ENCODE results near the gene EFNA3. TPM values are rescaled to one million over a fixed set of nuclear protein-coding genes. Genes with fewer than 3 reads are reported as not detected.
"Not testable (repeated sequence)": the region's sequence is repeated elsewhere in the genome, so short reads cannot be mapped to it uniquely, and the experiment has no call there.

EFNA3 gene
- total RNA-seq, 1 donor from 2014 or later: 1.0 TPM

DNA sequence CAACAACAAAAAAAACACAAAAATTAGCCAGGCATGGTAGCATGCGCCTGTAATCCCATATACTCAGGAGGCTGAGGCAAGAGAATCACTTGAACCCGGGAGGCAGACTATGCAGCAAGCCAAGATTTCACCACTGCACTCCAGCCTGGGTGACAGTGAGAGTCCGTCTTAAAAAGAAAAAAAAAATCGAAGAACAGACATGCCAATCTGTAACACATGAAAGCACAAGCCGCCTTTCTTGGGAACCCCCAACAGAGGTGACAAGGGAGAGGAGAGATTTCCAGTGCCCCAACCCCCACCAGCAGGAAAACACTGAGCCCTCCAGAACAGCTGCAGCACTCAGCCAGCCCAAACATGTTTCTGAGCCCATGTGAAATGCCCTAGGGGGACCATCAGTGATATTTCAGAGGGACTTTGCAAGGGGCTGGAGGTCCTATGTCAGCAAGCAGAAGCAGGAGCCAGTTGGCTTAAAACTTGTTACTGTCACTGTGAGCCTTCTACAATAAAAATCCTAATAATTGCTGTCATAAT, 34.9 kb downstream of the EFNA3 start:
- no peak overlapping the region for H3K27ac ChIP-seq
- ATAC-seq: no peak
- TF ChIP-seq, protein P1, sequence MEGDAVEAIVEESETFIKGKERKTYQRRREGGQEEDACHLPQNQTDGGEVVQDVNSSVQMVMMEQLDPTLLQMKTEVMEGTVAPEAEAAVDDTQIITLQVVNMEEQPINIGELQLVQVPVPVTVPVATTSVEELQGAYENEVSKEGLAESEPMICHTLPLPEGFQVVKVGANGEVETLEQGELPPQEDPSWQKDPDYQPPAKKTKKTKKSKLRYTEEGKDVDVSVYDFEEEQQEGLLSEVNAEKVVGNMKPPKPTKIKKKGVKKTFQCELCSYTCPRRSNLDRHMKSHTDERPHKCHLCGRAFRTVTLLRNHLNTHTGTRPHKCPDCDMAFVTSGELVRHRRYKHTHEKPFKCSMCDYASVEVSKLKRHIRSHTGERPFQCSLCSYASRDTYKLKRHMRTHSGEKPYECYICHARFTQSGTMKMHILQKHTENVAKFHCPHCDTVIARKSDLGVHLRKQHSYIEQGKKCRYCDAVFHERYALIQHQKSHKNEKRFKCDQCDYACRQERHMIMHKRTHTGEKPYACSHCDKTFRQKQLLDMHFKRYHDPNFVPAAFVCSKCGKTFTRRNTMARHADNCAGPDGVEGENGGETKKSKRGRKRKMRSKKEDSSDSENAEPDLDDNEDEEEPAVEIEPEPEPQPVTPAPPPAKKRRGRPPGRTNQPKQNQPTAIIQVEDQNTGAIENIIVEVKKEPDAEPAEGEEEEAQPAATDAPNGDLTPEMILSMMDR (IDR thresholded peaks at IDR 0.05): no peak
- H3K4me1 ChIP-seq: no peaks in the 10 kb centered on the region
- intact Hi-C loops (cut with DNase I): no loop called here
- H3K36me3 ChIP-seq: no peaks in the 10 kb centered on the region
- H3K27me3 ChIP-seq: no peaks in the 10 kb centered on the region
- H3K4me3 ChIP-seq: no peak overlapping the region
- no peaks in the 10 kb centered on the region for H3K9me3 ChIP-seq
- DNase-seq: no peak

DNA sequence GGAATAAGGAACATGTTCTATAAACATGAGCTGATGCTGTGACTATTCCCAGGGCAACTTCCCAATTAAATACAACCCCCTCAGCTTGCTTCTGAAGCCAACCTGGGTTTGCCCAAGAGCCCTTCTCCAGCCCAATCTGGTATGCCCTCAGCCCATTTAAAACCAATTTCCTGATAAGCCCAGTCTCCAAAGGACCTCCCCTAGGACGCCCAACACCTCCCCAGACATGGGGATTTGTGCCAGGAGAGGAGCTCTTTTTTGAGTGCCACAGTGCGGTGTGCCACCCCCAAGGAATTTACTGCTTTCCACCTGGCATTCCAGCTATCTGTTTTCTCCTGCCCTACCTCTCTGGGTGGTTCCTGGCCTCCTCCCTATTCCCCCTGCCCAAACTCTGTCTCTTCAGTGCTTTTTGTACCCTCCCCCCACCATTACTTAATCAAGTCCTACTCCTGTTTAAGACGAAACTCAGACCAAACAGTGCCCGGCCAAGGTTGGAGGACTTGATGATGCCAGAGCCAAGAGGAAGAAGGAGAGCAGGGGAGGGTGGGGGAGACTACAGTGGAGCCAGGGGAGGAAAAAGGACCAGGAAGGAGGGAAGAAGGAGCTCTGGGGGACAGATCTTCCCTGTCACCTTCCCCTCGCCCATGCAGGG, 37.6 kb downstream of the EFNA3 start:
- DNase-seq (peak; percentile 84), ATAC-seq (peak; percentile 85)
- Histone ChIP-seq H3K4me3 (no peak overlapping the region), H3K27ac (peak overlapping the region; percentile 47), H3K36me3 (no peaks in the 10 kb centered on the region), H3K9me3 (no peaks in the 10 kb centered on the region), H3K27me3 (no peaks in the 10 kb centered on the region), H3K4me1 (no peaks in the 10 kb centered on the region)
- TF ChIP-seq, protein P1 (IDR thresholded peaks at IDR 0.05): no peak
- intact Hi-C loops (cut with DNase I): no loop called here

DNA sequence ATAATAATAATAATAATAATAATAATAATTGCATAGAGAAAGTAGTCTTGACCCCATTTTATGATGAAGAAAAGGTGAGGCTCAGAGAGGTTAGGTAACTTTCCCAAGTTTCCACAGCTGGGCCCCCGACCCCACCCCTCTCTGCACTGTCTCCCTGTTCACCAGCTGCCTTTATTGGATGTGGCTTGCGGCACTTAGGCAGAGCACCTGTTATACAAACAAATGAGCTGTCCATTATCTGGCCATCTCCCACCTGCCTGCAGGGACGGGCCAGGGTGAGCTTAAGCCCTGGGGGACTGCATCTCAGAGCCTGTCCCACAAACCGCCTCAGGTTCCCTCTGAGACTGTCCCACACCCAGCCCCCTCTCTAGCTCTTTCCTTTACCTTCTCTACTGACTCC, 39.0 kb downstream of the EFNA3 start:
- H3K9me3 ChIP-seq: no peaks in the 10 kb centered on the region
- no peaks in the 10 kb centered on the region for H3K27me3 ChIP-seq
- TF ChIP-seq, protein P1 (IDR thresholded peaks at IDR 0.05): no peak
- H3K4me1 ChIP-seq: no peaks in the 10 kb centered on the region
- no peak for ATAC-seq
- no peaks in the 10 kb centered on the region for H3K36me3 ChIP-seq
- no peak overlapping the region for H3K4me3 ChIP-seq
- H3K27ac ChIP-seq: no peak overlapping the region
- intact Hi-C loops (cut with DNase I): no loop called here
- no peak for DNase-seq

DNA sequence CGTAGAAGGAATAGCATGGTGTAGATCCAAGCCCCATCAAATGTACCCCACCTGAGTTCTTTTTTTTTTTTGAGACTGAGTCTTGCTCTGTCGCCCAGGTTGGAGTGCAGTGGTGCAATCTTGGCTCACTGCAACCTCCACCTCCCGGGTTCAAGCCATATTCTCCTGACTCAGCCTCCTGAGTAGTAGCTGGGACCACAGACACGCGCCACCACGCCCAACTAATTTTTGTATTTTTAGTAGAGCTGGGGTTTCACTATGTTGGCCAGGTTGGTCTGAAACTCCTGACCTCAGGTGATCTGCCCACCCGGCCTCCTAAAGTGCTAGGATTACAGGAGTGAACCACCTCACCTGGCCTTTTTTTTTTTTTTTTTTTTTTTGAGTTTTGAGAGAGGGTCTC, 39.5 kb downstream of the EFNA3 start:
- H3K27me3 ChIP-seq; H3K4me1 ChIP-seq; H3K9me3 ChIP-seq; H3K36me3 ChIP-seq; DNase-seq; ATAC-seq; intact Hi-C loops (cut with DNase I); H3K27ac ChIP-seq; H3K4me3 ChIP-seq: not testable (repeated sequence)

DNA sequence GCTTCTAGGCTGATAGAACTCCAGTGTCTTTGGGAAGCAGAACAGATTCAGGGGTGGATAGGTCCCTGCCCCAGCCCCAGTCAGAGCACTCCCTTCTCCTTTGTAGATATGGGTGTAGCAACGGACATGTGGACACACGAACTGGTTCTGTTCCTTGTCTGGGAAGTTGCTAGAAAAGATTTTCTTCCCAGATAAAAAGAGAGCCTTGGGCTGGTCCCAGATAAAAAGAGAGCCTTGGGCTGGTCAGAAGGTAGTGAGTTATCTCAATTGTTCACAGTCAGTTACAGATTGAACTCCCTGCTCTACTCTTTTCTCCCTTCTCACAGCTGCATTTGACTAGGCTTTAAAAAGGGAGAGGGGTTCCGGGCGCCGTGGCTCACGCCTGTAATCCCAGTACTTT, 41.6 kb downstream of the EFNA3 start:
- H3K27ac ChIP-seq: no peak overlapping the region
- intact Hi-C loops (cut with DNase I): no loop called here
- peaks cover 3% of the 10 kb centered on the region for H3K4me1 ChIP-seq
- no peak for ATAC-seq
- H3K4me3 ChIP-seq: no peak overlapping the region
- TF ChIP-seq, protein P1 (IDR thresholded peaks at IDR 0.05): no peak
- H3K27me3 ChIP-seq: no peaks in the 10 kb centered on the region
- no peaks in the 10 kb centered on the region for H3K36me3 ChIP-seq
- no peak for DNase-seq
- H3K9me3 ChIP-seq: no peaks in the 10 kb centered on the region

DNA sequence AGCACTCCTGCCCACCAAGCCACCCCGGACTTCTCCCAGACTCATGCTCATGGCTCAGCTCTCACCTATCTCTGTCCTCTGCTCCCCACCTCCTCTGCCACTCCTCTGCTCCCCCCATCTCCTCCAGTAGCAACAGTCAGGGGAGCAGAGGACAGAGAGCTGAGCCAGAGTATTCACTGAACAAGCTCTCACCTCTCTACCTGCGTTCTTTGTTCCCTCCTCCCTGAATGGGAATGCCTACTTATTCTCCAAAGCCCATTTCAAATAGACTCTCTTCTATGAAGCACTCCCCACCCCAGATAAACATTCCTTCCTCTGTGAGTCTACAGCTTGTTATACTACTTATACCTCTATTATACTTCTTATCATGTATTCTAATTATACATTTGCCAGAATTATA, 42.6 kb downstream of the EFNA3 start:
- ATAC-seq: peak; percentile 61
- Histone ChIP-seq H3K27me3 (no peaks in the 10 kb centered on the region), H3K9me3 (no peaks in the 10 kb centered on the region), H3K4me1 (peaks cover 13% of the 10 kb centered on the region), H3K27ac (no peak overlapping the region), H3K36me3 (no peaks in the 10 kb centered on the region), H3K4me3 (no peak overlapping the region)
- intact Hi-C loops (cut with DNase I): no loop called here
- no peak for DNase-seq
- TF ChIP-seq, protein P1 (IDR thresholded peaks at IDR 0.05): no peak

All from upper lobe of right lung (tissue), 1 donor.